HG03558 (cell line): ENCODE data around the gene DPY19L1.
"Not testable (repeated sequence)": the region's sequence is repeated elsewhere in the genome, so short reads cannot be mapped to it uniquely, and the experiment has no call there.

Source experiments
- ATAC-seq: cut with Tn5 transposase; IDR thresholded peaks from one replicate; pipeline ENCODE4 v1.9.1; 2021; ENCODE audit warnings: moderate number of reproducible peaks; ENCODE audit not compliant: unreplicated experiment; ENCODE audit errors: extremely low read depth

Gene DPY19L1

DNA sequence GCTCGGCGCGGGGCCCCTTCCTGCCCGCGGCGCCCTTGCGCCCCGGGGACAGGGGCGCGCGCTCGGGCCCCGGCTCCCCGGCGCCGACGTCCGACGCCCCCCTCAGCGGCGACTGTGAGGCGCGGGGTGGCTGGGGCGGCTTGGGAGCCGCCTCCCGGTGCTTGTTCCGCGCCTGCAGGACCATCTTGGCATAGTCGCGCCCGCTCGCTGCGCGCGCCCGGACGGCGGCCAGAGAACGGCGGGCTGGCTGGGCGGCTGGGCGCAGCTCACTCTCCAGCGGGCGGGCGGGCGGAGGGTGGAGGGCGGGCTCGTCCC, at the start of gene DPY19L1:
Gene DPY19L1, minus strand, starts transcription at position 275 of the 315 bp plus-strand sequence. Its CDS starts 91 bp downstream, at position 184.
- no peak for ATAC-seq

DNA sequence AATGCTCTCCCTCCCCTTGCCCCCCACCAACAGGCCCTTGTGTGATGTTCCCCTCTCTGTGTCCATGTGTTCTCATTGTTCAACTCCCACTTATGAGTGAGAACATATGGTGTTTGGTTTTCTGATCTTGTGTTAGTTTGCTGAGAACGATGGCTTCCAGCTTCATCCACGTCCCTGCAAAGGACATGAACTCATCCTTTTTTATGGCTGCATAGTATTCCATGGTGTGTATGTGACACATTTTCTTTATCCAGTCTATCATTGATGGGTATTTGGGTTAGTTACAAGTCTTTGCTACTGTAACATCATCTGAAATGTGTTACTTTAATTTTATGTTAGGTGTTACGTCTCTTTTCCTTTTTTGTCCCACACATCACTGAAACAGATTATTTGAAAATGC, 42.2 kb upstream of the DPY19L1 start:
- ATAC-seq = not testable (repeated sequence)

DNA sequence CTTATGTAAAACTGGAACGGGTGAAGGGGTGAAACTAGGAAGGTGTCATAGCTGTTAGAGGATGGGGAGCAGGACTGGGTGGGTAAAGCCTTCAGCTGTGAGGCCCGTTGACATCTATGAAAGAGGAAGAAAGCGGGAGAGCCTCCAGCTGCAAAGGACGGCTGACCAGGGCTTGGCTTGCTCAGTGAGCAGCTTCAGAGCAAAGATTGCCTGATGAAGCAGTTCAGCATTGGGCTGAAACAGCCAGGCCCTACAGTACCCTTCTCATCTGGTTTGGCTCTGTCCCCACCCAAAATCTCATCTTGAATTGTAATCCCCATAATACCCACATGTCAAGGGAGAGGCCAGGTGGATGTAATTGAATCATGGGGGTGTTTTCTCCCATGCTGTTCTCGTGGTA, 36.7 kb upstream of the DPY19L1 start:
- ATAC-seq = not testable (repeated sequence)

DNA sequence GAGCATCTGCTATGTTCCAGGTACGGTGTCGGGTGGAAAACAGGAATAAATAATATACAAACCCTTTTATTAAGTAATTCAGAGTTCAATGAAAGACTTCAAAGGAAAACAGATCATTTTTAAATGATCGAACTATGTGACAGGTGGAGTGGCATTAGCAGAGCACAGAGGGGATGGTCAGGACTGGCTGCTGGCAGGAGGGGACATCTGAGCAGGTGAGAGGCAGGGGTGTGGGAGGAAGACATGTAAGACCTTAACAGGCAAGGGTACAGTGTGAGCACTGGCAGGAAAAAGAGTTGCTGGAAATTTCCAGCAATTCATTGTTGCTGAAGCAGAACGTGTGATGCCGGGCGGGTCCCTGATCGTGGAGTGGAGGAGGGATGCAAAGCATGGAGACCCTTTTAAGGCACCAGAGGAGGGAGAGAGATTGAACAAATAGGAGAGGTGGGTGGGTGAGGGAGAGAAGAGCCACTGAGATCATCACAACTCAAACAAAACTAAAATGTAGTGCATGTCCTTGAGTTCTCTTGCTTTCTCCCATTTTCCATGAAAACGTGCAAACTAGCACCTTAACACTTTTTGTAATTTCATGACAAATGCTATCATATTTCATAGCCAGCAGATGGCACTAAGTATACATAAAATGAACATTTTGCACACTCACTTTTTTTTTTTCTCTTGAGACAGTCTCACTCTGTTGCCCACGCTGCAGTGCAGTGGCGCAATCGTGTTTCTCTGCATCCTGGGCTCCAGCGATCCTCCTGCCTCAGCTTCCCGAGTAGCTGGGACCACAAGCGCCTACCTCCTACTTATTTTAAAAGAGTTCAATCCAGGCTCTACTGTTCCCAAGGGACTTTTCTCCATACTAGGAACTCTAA, 35.9 kb upstream of the DPY19L1 start:
- not testable (repeated sequence) for ATAC-seq

DNA sequence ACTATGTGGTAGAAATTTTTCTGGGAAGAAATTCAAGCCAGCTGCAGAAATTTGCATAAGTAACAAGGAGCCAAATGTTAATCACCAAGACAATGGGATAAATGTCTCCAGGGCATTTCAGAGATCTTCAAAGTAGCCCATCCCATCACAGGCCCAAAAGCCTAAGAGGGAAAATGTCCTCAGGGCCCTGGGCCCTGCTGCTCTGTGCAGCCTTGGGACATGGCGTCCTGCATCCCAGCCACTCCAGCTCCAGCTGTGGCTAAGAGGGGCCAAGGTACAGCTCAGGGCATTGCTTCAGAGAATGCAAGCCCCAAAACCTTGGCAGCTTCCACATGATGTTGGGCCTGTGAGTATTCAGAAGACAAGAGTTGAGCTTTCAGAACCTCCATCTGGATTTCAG, 31.8 kb upstream of the DPY19L1 start:
- ATAC-seq = not testable (repeated sequence)

DNA sequence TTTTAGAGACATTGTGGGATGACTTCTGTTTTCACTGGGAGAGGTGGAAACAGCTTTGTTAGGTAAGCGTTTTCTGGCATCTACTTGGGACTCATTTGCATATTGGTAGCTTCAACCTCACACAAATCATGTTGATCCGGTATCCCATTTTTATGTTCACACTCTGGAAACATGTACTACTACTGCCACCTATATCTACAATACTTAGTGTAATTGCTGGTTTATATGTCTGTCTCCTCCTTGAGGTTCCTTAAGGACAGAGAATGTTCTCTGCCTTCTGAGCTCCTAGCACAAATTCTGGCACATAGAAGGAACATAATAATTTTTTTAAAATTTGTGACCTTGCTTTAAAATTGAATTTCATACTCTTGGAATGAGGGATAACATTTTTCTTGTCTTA, 28.1 kb upstream of the DPY19L1 start:
- ATAC-seq = not testable (repeated sequence)

DNA sequence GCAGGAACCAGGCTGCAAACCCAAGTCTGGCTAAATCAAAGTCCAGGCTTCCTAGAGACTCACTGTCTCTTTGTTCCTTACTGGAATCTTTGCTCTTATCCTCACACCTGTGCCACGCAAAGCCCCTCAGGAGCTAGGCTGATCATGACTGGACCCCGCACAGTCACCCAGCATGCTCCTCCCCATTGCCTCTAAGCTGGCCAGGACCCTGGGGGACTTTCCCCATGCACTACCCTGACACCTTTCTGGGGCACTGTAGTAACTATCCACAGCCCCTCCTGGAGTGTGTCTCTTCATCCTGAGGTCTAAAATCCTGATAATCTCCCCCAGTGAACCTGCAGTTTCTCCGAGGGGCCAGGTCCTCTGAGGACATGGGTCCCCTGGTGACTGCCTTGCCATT, 21.3 kb upstream of the DPY19L1 start:
- not testable (repeated sequence) for ATAC-seq

DNA sequence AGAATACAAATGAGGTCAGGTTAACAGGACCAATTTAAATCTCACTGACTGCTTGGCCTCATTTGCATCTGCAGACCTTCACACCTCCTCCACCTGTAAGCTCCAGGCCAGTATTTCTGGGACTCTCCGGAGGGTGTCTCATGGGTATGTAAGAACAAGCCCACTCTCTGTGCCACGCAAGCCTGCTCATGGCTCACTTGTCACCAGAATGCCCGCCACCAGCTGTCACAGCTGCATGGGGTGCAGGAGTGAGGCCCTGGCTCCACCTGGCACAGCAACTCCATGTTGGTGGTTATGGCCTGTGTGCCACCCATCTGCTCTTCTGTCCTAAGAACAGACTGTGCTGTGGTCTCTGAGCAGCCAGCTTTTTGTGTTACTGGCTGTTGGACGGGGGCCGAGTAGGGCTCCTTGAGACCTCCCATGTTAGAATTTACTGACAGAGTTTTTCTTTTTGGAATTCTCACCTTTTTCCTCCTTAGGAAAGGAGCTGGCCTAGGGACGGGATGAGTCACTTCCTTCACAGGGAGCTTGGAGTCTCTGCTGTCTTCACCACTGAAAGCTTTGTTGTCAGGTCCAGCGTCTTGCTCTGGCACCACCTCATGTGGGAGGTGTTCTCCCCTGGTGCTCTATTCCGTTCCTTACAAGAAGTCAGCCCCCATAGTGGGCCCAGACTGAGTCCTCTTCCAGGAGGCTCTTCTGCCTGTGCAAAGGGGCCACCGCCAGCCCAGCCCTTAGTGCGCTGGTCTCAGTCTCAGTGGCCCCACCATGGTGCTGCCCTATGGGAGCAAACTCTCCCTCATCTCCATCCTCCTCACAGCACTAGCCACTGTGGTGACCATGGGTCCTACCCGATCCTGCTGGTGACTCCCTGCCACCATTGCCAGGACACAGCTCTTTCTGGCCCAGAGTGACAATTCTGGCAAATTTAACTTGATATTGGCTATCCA, 20.5 kb upstream of the DPY19L1 start:
- not testable (repeated sequence) for ATAC-seq

DNA sequence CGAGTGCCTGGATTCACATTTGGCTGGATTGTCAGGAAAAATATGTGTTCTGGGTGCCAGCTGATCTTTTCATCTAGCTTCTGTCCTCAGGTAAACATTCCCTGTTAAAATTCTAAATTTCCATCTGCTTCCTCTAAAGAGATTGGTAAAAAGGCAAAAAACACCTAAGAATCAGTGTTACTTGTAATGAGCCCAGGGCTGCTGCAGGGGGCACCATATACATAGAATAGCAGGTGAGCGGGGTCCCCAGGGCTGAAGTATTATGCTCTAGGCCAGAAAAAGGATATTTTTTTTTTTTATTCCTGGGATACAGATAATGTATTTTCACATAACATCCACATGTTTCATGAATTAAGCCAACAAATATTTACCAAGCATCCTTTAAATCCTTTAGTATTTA, 18.4 kb upstream of the DPY19L1 start:
- ATAC-seq = not testable (repeated sequence)

DNA sequence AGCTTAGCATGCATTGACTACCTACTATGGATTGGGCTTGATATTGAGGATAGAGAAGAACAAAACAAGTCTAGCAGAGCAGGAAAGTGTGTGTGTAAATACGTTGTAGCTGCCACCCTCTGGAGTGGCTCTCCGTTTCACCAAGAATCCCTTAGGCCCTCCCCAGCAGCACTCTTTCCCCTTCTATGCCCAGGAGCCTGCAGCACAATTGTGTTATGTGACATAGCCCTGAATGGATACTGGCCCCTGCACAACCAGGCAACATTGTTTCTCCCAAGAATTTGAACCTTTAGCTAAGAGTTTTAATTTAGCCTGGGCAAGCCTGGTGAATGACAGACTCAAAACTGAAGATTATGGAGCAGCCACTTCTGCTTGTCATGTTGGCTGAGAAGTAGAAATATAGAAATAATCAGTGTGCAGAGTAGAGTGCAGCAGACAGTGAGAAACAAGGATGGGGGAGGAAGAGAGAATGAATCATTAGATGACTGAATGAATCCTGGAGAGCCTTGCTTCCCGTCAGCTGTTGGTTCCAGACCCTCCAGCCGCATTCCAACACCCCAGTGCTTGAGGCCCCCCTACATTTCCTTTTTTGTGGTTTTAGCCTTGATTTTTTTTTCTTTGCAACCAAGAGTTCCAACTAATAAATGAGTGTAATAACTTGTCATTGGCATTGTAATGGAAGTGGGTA, 16.3 kb upstream of the DPY19L1 start:
- not testable (repeated sequence) for ATAC-seq

DNA sequence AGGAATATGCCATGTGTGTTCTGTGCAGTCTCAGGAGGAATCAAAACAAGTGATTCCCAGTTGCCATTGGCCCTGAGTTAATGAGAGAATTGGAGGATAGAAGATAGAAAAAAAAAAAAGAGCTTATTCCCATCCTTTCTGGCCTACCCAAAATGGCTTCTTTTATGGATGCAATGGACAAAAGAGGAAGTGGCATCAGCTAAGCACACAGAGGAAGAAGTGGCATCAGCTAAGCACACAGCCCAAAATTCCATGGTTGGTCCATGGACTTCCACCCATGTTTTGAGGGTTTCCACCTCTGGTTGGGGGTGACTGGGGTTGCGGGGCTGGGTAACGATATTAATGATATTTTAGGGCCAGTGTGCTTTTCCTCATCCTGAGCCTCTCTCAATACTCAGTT, 11.1 kb upstream of the DPY19L1 start:
- ATAC-seq = not testable (repeated sequence)

DNA sequence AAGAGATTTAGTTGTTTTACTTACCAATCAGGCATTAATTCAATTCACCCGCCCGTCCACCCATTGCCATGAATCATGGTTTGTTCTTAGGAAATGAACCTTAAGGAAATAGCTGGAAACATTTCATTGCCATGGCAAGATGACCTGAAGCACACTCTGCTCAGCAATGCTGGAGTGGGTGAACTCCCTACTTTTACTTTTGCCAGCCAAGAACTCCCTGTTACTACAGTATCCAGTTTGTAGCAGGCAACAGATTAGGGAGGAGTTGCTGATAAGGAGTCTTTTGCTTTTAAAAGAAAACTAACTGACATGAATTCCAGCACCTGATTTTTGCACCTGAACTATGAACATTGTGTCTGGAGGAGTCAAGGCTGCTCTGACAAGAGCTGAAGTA, 10.6 kb upstream of the DPY19L1 start:
- ATAC-seq = not testable (repeated sequence)

DNA sequence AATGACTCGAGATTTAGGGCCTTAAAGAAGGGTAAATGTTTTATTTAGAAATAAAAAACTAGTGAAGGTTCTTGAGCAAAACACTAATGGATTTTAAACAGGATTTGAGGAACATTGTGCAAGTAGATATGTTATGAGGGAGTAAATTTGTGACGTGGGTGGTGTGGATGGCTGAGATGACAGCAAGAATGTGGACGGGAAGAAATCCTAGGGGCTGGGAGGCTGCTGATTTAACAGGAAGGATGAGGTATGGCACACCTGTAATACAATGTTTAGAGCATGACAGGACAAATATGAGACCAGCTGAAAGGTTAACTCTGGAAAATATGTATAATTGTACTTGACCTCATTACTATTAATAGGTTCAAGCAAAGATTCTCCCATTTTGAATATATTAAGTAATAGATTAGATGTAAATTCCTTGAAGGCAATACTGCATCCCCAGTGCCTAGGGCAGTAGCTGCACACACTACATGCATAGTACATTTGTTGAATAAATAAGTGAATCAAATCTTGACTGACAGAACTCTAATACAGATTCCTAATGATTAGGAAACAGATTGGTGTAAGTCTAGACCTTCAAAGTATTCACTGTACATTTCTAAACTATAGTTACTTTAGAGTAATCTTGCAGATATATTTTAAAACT, 10.1 kb upstream of the DPY19L1 start:
- not testable (repeated sequence) for ATAC-seq

DNA sequence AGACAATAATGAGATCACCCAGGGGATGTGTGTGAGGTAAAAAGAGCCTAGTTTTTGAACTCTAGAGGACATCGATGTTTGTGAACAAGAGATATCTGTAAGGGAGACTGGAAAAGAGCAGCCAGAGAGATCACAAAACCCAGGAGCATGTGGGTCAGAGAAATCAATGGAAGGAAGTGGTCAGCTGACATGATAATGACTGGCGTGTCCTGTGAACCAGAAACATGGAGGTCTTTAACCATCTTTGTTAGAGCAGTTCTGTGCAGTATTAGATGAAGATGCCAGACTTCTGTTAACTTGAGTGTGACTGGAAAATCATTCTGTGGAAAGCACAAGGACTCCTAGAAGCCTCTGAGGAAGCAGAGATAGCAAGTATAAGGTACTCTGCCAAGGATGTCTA, 6.0 kb upstream of the DPY19L1 start:
- not testable (repeated sequence) for ATAC-seq

DNA sequence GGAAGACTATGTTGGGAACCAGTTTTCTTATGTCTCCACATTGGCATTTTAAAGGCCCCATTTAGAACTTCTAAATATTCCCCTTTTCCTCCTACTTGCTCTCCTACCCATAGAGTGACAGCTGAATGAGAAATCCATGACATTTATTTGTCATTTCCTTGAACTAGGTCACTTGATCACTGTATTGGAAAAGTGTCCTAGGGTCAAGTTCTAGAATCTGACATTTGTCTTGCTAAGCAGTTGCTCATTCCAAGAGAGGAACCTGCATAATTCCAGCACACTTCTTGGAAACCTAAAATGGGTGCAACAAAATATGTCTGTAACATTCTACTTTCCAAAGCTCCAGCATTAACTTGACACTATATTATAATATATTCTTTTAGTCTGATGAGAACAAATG, 3.6 kb upstream of the DPY19L1 start:
- no peak for ATAC-seq

DNA sequence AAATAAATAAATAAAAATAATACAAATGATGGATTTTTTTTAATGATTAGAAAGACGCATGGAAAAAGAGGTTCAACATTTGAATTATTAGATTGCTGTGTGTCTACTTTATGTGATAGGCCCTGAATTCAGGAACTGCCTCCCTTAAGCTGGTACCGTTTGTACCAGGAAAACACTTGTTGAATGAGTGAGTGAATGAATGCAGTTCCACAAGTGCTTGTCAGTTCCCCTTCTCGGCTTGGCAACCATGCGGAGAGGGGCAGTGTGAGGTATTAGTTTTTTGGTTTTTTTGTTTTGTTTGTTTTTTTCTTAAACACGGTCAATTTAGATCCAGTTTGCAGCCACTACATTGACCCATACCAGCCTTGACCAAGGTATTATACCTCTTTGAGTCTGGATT, 2.1 kb upstream of the DPY19L1 start:
- no peak for ATAC-seq

DNA sequence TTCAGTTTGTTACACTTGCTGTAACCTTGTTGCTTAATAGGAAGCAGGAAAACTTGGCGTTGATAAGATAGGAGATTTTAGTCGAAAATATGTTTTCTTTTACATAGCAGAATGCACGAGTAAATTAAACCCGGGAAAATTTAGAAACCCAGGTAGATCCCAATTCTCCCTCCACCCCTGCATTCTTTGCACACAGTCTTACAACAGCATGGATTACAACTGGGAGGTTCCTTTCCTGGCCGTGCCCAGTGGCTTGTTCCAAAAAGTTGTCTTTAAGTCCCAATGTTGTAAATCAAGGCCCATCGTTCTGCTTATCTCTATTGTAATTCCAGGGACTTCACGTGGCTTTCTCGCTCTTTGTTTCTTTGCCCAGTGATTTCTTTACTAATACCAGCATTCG, 1.1 kb upstream of the DPY19L1 start:
- no peak for ATAC-seq

DNA sequence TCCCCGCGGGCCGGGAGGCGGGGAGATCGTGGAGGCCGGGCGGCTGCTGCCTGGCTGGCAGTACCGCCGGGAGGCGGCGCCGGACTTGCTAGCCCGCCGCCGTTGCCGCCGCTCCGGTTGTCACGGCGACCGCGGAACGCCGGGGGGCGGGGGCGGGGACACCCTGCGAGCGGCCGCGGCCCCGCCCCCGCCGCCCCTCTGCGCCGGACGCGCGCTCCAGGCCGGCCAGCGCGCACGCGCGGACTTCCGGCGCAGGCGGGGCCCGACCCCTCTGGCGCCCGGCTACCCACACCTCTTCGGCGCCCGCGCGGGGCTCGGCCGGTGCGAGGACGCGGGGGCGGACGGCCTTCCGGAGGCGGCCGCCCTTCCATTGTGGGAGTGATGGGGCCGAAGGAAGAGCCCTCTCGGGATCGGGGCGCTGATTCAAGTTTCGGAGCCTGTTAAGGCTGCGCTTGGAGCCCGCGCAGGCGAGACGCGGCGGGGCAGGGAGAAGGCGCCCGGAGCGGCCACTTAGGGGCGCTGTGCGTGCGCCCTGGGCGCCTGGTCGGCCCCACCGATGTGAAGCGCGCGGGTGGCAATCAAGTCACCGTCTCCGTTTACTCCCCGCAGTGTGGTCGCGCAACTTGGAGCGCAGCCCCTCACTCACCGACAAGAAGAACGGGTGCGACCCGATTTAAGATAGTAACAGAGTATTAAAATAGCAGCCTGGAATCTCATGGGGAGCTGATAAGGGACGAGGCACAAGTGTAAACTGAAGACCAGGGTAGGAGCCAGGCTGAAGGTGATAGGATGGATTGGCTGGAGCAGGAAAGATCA, 449 bp upstream of the DPY19L1 start:
- ATAC-seq = peak; percentile 78
